Measurements from ENCODE around the gene EN1. TPM values are rescaled to one million over a fixed set of nuclear protein-coding genes. Genes with fewer than 3 reads are reported as not detected.

EN1 gene
- total RNA-seq, 1 donor from 2014 or later = 5.1 TPM

DNA sequence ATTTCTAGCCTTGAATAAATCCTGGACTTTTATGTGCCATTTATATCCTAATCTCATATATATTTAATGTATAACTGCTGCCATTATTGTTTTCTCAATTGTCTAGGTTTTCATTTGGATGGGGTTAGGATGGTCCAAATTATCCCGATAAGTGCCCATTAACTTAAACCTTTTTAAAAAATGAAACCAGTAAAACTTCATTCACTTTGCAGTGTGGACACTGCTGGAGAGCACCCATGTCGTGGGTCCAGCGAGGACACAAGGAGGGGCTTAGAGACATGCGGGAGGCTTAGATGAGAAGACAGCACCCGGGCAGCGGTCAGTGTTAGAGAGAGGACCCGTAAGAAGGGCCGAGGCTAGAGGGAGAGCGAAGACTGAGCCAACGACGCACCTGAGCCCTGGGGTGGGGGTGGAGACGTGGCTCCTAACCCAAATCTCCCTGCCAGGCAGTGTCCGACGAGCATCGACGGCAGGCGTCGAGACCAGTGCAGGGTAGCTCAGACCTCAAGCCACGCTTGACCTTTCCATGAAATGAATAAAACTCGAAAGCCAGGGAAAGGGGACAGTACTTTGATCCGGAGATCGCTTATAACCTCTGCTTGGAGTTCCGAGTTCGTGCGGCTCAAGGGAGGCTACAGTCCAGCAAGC lies 9.0 kb upstream of the EN1 start:
- no peak for DNase-seq (ENCODE audit: low read depth)

DNA sequence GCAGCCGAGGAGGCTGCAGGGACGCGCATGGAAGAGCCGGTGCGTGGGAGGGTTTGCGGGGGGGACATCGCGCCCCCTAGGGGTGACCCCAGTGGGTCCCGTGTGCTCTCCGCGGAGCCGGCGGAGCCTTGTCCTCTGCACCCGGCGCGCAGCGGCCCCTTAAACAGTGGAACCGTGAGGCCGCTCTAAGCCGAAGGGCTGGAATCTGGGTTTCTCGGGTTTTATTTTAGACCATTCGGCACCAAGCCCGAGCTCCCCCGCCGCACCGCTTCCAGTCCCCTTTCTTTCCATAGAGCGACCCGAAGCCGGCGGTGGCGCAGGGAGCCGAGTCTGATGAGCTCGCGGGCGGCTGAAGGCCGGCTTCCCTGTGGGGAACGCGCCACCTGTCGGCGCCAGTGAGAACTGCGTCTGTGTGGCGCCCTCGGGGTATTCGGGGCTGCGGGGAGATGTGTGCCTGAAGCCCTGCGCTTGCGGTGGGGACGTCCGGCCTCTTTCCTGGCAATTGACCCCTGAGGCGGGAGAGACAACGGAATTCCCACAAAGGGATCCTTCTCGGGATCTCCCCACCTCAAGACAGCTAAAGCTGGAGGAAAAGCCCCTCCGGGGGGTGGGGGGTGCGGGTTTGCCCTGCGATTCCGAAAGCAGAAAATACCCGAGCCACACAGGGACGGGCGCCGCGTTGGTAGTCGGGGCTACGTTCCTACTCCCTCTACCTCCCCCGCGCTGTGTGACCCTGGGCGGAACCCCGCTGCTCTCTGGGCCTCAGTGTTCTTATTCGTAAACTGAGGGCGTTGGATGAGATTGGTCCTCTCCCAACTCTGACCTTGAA lies 8.2 kb upstream of the EN1 start:
- peak; percentile 86 for DNase-seq (ENCODE audit: low read depth)

DNA sequence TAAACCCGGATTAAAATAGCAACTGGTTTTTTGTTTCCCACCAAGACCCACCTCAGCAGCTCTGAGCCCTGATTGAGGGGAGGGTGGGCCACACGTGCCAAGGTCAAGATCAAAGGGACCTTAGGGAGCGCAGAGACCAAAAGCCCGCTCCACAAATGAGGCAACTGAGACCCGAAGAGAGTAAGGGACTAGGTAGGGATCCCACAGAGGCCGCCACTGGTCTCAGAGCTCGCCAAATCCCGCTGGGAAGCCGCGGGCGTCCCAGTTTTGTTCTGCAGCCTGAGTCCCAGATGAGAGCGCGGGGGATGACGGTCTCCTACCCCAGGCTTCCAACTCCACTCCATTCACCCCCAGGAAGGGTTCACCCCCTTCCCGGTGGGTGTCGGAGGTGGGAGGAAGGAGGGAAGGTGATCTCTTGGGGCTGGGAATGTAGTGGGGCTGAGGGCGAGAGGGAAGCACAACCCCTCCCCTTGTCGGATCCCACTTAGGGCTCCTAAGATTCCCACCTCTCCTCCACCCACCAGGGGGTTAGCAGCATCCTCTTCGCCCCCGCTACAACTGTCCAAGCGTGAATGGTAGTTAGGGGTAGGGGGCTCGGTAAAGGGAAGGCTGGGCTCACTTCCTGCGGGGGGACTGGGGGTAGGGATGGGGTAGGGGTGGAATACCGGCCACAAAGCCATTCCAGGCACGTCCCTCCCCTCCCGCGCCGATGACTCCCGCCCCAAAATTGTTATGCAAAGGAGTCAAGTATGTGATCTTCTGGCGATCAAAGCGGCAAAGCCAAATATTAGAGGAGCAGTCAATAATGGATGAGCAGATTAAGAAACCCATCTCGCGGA lies 7.3 kb upstream of the EN1 start:
- DNase-seq (ENCODE audit: low read depth) = no peak

DNA sequence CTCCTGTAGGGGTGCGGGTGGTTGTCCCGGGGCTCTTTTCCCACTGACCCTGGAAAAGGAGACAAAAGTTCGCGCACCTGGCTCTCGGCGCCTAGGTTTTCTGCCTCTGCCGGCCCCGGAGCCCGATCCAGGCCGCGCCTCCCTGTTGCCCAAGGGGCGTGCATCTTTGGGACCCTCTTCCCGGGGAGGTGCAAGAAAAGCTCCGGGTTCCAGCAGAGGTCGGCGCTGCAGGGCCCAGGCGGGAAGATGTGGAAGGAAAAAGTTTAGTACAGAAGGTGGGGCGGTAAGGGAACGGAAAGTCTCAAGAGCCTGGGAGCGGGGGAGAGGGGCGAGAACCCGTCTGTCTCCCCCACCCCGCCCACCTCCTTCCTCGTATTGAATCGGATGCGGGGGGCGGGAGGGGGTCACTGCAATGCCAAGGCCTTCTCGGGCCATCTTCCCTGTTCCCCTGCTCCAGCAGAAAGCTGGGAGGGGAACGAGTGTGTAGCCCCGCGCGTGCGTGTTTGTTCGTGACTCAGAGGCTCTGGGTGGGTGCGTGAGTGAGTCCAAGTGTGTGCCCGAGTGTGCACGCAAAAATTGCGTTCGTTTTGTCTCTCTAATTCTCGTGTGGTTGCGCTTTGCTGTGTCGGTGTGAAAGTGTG lies 6.3 kb upstream of the EN1 start:
- DNase-seq (ENCODE audit: low read depth) = no peak

DNA sequence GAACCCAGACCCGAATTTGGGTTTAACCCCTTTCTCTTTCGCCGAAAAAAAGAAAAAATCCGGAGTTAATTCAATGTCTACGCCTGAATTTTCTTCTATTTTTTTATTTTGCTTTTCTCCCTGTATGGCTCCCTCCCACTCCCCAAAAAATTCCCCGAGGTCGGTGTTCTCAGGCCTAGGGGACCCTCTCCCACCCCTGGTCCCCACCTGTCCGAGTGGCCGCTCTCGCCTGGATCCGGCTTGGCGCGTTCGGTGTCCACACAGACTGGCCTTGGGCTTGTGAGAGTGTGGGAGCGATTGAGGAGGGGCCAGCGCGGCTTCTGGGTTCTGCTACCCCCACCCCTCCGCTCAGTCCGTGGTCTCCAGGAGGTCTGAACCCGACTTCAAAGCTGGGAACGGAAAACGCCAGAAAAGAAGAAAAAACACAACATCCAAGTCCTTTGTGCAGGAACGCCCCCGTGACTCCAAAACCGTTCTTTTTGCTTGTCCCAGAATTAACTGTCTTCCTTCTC lies 5.7 kb upstream of the EN1 start:
- no peak for DNase-seq (ENCODE audit: low read depth)

DNA sequence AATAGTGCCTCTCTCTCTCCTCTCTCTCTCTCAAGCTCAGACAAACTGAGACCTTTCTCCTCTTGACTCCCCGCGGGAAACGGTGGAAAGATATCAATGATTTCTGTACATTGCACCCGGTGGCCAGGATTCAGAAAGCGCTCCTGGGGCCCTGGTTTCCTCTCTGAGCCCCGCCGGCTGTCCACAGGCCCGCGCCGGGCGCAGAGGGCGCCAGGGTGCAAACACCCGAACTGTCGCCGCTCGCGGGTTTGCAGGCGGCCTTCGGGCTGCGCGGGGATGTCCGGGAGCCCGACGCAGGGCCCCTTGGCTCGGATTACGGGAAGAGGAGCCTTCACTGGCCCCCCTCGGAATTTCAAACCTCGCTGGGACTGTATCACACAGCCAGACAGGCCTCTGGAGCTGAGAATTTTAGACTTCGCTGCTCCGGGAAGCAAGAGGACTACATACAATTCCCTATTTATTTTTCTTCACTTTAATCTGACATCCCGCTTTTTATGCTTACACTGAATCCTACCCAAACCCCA lies 5.2 kb upstream of the EN1 start:
- no peak for DNase-seq (ENCODE audit: low read depth)

DNA sequence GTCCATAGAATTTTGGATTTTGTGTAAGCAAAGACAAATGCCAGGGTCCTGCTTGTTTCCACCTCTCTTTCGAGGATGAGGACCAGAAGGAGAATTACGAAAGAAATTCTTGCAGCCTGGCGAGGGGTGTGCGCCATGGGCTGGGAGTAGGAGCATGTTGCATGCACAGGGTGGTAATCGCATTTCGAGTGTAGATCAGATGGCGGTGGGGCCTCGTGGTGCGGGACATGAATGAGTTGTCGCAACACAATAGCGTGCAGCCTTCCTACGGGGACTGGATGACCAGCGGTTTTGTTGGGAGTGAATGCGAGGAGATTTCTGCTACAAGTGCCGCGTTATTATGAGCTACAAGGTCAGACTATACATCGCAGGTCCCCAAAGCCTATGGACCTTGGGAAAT lies 4.2 kb upstream of the EN1 start:
- DNase-seq (ENCODE audit: low read depth) = no peak

DNA sequence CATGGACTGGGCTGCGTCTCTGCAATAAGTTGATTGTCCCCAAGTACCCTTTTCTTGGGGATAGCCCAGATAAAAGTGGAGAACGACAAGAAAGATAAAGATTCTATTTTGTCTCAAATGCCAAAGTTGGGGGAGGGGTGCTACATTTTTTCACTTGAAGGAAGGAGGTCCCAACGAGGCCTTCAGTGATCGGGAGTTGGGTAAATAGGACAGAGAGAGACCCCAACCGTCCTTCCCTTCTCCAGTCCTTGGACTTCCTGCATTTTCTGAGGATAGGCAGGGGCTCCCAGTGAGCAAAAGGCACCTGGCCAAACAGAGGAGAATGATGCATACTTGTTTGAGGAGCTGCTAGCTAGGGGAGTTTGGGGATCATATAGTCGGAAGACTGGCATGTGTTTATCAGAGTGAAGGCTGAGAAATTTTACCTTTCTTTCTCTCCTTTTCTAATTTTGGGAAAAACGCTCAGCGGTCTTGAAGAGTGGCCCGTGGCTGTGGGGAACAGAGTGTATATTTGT lies 3.5 kb upstream of the EN1 start:
- no peak for DNase-seq (ENCODE audit: low read depth)

DNA sequence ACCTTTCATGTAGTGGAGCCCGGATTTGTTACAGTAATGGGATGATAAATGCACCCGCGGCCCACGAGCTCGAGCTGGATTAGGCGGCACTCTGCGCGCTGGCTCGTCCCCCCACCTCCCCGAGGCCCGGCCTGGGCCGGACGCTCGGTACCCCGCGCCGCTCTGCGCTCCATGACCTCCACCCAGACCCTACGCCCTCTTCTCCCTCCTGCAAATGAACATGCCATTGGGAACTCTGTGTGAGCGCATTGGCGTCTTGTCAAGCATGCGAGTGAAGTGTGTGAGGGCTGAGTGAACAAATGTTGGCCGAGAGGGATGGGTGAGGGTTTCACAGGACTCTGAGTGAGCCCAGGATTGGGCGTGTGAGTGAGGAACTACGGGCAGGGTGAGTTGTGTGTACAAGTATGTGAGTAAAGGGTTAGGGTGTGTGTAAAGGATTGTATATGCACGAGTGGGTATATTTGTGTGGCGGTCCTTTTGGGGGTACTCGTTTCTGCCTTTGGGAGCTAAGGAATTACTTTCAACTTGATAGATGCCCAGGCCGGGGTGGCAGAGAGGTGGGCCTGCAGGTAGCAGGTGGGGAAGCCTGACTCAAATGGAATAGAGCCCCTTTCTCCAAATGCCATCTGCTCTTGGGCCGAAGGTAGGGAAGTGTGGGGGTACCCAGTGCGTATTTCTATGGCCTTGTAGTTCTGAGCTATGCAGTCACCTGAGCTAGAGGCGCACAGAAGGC lies 2.9 kb upstream of the EN1 start:
- no peak for DNase-seq (ENCODE audit: low read depth)

DNA sequence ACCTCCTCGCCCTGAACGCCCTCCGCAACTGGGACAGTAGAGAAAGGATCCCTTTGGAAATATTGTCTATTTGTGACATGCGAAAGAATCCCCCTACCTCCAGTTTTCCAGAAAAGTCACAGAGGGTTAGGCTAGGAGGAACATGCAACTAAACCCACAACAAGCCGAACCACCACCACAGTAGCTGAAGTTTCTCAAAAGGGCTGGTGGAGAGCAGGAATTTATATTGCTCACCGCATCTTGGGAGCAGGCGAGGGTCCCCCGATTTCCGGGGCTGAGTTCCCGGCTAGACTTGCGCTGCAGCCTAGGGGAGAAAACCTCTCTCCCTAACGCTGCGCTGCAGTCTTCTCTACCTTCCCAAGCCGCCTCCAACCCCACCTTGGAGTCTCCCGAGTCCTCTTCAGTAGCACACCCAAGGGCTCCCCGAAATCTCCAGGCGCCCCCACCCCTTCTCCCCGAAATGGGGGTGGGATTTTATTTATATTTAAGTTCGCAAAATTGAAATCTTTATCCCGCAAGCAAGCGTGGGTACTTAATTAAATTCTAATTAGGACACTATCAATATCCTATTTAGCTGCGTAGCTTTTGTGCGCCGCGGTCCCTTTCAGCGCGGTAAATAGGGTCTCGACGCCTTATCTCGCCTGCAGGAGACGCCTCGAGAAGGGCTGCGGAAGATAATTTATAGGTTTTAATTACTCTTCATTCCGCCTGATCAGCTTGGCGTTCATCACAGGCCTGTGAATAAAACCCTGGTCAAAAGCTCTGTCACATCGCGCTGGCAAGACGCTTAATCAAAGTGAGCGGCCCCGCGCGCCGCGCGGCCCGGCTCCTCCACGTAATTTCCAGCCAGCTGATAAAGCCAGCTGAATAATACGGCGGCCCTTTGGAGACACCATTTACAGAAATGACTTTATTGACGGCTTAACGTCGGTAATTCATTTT lies 2.0 kb upstream of the EN1 start:
- DNase-seq (ENCODE audit: low read depth) = no peak

DNA sequence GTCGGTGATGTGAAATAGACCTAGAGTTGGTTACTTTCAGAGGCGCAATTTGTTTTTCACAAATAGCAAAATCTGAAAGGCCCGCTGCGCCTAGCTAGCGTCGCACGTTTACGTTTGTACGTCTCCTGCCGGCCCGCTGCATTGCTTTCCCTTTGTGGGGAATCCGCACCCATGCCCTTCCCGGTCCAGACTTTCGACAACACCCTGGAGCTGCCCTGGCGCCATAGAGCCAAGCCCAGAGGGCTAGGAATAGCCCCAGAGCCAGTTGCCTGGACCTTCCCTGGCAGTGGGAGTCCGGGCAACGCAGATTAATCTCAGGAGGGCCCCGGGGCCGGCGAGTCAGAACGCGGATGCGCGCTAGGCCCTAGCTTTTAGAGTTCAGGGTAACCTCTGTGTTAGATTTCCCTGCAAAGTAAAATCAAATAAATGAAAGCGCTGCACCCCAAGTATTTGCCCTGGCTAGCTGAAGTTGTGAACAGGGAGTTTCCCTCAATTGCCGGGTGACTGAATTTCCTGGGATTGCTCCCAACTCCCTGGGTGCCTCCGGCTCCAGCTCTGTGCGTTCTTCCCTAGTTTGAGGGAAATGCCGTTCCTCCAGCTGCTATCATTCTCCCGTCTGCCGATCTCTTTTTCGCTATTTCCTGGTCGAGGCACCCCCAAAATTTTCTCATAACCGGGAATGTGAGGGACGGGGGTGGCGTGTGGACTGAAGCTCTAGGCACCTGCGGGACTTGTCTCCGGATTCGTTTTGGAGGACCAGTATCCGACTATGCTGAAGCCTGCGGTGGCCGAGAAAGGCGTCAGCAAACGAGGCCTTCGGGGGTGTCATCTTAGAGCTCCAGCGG lies 1.2 kb upstream of the EN1 start:
- DNase-seq (ENCODE audit: low read depth) = no peak

DNA sequence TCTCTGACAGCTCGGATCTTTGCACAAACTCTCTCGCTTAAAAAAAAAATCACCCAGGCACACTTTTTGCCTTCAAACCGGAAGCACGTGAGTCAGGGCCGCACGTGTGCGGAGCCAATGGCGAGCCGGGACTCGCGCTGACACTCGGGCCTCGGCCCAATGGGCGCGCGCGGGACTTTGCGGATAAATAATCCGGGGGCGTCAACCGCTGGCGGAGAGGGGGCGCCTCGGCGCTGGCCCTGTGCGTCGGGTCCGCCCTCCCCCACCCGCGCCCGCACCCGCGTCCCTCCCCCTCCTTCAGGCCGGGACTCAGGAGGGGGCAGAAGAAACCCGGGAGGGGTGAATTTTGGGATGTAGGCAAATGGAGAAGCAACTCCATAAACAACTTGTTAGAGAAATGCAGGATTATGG lies 319 bp upstream of the EN1 start:
- peak; percentile 96 for DNase-seq (ENCODE audit: low read depth)

DNA sequence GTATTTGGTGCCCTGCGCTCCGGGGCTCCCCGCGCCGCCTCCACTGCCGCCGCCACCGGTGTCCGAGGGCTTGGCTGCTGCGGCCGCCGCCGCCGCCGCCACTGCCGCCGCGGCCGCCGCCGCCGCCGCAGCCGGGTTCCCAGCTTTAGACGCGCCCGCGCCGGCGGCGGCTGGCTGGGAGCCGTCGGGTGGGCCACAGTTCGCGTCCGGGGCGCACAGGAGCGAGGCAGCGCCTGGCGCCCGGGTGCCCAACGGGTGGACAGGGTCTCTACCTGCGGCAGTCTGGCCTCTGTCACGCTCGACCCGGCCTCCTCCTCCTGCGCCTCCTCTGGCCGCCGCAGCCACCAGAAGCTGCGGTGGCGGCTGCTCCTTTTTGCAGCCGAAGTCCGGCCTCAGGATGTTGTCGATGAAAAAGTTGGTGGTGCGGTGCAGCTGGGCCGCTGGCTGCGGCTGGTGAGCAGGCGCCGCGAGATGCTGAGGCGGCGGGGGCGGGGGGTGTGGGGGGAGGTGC lies 951 bp downstream of the EN1 start:
- DNase-seq (ENCODE audit: low read depth) = peak; percentile 56

DNA sequence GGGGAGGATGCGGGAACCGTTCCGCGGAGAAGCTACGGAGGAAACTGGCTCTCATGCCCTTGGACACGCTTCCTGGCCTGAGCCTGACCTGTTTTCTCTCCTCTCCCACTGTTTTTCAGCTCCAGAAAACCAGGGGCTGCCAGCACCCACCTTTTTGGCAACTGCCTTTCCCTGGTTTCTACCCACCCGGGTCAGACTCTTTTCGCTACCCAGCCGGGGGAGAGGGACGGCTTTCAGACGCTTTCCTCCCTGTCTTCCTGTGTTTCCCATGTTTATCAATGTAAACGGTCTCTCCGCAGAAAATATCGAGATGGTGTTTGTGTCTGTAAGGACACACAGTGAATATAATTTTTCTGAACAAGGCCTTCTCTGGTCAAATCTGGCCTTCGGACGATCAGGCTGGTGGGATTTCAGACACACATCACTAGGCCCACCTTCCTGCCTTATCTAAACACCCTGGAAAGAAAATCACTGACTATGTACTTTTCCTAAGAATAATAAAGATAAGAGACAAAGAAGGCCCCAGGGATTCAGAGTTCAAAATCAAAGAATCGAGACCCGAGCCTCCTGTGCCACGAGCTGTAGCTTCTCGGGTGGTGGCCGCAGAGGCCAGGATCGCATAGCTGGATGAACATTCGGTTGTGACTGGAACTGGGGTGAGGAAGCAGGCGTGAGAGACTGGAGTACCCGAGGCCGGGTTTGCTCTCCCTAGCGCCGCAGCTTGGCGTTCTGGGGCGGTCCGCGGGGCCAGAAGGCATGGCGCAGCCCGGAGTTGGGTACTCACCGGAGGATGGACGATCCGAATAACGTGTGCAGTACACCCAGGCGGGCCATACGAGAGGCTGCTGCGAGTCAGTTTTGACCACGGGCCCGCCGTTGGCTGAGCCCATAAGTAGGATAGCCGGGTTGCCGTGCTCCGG lies 1.7 kb downstream of the EN1 start:
- peak; percentile 57 for DNase-seq (ENCODE audit: low read depth)

DNA sequence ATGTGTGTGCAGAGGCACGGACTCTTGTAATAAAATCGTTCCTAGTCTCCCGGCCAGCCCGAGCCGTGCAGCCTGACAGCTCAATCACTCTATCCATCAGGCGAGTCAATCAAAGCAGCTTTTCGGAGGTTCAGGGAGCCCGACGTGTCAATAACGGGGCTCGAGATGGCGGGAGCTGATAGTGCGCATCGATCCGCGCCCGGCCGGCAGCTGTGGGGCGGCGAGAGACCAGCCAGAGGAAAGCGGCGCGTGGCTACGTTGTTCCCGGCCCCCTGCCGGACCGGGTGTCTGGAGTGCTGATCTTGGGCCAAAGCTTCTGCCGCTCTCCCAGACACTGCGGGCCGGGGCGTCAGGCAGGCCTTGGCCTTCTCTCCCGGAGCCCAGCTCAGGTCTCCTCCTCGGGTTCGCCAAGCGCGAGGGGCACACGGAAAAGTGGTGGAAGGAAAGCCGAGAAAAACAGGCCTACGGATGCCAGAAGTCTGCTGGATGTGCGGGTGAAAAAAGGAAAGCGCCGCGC lies 2.4 kb downstream of the EN1 start:
- DNase-seq (ENCODE audit: low read depth) = peak; percentile 66

DNA sequence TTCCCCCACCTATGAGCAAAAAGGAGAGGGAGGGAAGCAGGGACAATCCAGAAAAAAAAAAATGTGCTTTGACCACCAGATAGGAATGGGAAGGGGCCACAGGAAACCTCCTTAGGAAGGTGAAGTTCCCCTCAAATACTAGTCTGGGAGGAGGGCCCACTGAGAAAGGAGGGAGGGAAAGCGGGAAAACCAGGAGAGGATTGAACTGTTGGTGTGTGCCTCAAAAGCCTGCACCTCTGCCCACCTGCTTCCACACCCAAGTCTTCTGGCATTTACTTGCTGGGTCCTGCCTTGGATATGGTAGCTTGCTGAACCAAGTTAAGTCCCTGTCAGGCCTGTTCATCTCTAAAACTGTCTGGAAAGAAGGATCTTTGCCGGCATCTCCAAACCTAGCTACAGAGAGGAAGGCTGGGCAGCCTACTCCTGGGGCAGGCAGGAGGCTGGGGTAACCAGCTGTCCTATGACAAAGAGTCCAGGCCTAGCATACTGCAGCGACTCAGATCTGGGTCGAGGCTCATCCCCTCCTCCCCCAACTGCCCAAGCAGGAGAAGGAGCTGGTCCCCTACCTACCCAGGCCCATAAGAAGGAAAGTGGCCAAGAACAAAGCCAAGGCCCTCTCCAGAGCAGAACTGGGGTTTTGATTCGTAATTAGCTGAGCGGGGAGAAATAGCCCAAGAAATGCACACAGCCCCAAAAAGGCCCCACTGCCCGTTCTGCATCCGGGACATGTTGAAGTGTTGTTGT lies 3.0 kb downstream of the EN1 start:
- DNase-seq (ENCODE audit: low read depth) = peak; percentile 57

Data from myocyte (in vitro differentiated cells).